Left ventricle myocardium inferior (tissue), 1 donor: Measurements from ENCODE around the gene MYBPC3. TPM values are rescaled to one million over a fixed set of nuclear protein-coding genes. Genes with fewer than 3 reads are reported as not detected.

ENCODE experiments used
- DNase-seq: peaks from one replicate; pipeline ENCODE4 v3.0.0-alpha.2; 2020
- H3K27ac ChIP-seq: fragments of 200-600 bp; replicated peaks from 2 replicates; pipeline ENCODE4 v1.8.0; 2021
- H3K27me3 ChIP-seq: fragments of 200-600 bp; 2 replicates; pipeline ENCODE4 v1.8.0; 2021; ENCODE audit warnings: low read depth
- H3K36me3 ChIP-seq: fragments of 200-600 bp; 2 replicates; pipeline ENCODE4 v1.8.0; 2021
- H3K4me1 ChIP-seq: fragments of 200-600 bp; 2 replicates; pipeline ENCODE4 v1.8.0; 2021
- H3K4me3 ChIP-seq: fragments of 200-600 bp; 2 replicates; pipeline ENCODE4 v1.8.0; 2021; ENCODE audit warnings: mild to moderate bottlenecking, moderate library complexity
- H3K9me3 ChIP-seq: fragments of 200-600 bp; replicated peaks from 2 replicates; pipeline ENCODE4 v1.8.0; 2021
- CTCF ChIP-seq: fragments of 200-600 bp; IDR thresholded peaks from 2 replicates; pipeline ENCODE4 v1.8.0; 2021; ENCODE audit warnings: antibody characterized with exemption, mild to moderate bottlenecking, borderline replicate concordance
- intact Hi-C: fragments of 100-400 bp; cut with micrococcal nuclease; formaldehyde crosslinking; loops from one replicate; pipeline ENCODE4 v1.11.0; 2022
- long read RNA-seq: library from polyadenylated mRNA; unstranded; transcript quantifications from one replicate; pipeline ENCODE4 v2.0.0, GENCODE V29; 2021
- total RNA-seq: library from RNA; stranded (reverse); fragmentation: NEBNext Ultra II Directional; extraction: Animal tissue kit (Norgen Biotek cat#: 25700); gene quantifications from one replicate; pipeline ENCODE4 v1.2.1, GENCODE V29; 2021
- donor health status: DM: no; HTN: yes; CAD: no; lungs with severe emphysema.

MYBPC3 gene
- 2,538 TPM for total RNA-seq
- long read RNA-seq, partial matches to known transcripts, result 2,257 of 6,980 reads
- long read RNA-seq, other reads (novel, unspliced or antisense), result 4,723 of 6,980 reads

- peak; percentile 66 for DNase-seq
Measured at GRCh38 chr11:47352556-47352955, at the start of gene MYBPC3. Gene MYBPC3, minus strand, starts transcription at chr11:47352702. Its CDS starts 55 bp downstream, at chr11:47352647.

GRCh38 chr11:47400768-47401279 is 48.3 kb upstream of the MYBPC3 start:
- no peak for TF ChIP-seq CTCF
- peak overlapping the region; percentile 67 for H3K4me3 ChIP-seq
- DNase-seq, result no peak

More at GRCh38 chr11:47352556-47352955, at the start of gene MYBPC3:
- intact Hi-C loops, result no loop called here
- no peak for TF ChIP-seq CTCF
- no peaks in the 10 kb centered on the region for H3K9me3 ChIP-seq
- H3K27ac ChIP-seq, result peak within 1 kb of the TSS; percentile 97
- H3K4me1 ChIP-seq, result peaks cover 37% of the 10 kb centered on the region
- H3K27me3 ChIP-seq, result no peaks in the 10 kb centered on the region
- H3K4me3 ChIP-seq, result peak within 1 kb of the TSS; percentile 77
- H3K36me3 ChIP-seq, result peaks cover 28% of the 10 kb centered on the region

GRCh38 chr11:47399860-47400767 is 47.6 kb upstream of the MYBPC3 start:
- peaks cover 22% of the 10 kb centered on the region for H3K4me1 ChIP-seq
- H3K4me3 ChIP-seq, result peak overlapping the region; percentile 67
- TF ChIP-seq CTCF, result no peak
- peak overlapping the region; percentile 95 for H3K27ac ChIP-seq
- intact Hi-C loops, result no loop called here
- no peaks in the 10 kb centered on the region for H3K9me3 ChIP-seq
- H3K27me3 ChIP-seq, result no peaks in the 10 kb centered on the region
- H3K36me3 ChIP-seq, result no peaks in the 10 kb centered on the region
- peak; percentile 48 for DNase-seq

More at GRCh38 chr11:47400768-47401279, 48.3 kb upstream of the MYBPC3 start:
- Histone ChIP-seq H3K36me3 (no peaks in the 10 kb centered on the region), H3K27me3 (no peaks in the 10 kb centered on the region), H3K27ac (peak overlapping the region; percentile 95), H3K4me1 (peaks cover 18% of the 10 kb centered on the region), H3K9me3 (no peaks in the 10 kb centered on the region)
- intact Hi-C loops, result no loop called here

DNA sequence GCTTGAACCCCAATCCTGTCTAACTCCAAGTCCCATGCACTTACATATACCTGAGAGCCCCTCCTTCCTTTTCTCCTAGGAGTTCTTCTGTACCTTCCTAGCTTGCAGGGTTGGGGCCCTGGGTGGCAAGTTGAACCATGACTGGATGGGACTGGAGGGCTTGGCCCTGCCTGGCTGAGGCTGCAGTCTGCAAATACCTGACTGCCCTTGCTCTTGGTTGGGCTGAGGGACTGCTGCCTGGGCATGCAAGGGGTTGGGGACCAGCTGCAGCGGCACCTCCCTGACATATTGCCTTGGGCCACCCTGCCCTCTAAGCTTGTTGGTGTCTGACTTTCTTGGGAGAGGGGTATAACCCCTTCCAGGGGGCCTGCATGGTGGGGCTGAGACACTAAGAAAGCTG is 46.0 kb upstream of the MYBPC3 start:
- Histone ChIP-seq H3K27ac (no peak overlapping the region), H3K27me3 (no peaks in the 10 kb centered on the region), H3K4me3 (no peak overlapping the region), H3K4me1 (peaks cover 38% of the 10 kb centered on the region), H3K9me3 (no peaks in the 10 kb centered on the region), H3K36me3 (no peaks in the 10 kb centered on the region)
- TF ChIP-seq CTCF, result no peak
- DNase-seq, result no peak
- intact Hi-C loops, result no loop called here

DNA sequence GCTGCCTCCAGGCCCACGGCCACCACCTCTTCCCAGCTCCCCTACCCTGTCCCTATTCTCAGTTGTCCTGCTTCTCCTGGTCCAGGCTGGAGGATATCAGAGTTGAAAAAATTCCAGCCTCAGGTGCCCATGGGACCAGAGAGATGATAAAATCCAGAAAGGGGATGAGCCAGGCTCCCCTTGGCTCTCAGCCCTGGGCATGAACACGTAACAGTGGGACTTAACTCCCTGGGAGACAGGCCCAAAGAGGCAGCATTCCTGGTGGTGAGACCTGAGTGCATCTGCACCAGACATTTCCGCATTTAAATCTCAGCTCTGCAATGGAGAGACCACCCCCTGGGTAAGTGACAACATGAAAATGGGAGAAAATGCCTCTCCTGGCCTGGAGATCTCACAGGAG is 45.5 kb upstream of the MYBPC3 start:
- H3K27me3 ChIP-seq, result no peaks in the 10 kb centered on the region
- H3K36me3 ChIP-seq, result no peaks in the 10 kb centered on the region
- no peaks in the 10 kb centered on the region for H3K9me3 ChIP-seq
- H3K4me3 ChIP-seq, result no peak overlapping the region
- no peak for TF ChIP-seq CTCF
- H3K27ac ChIP-seq, result no peak overlapping the region
- no peak for DNase-seq
- H3K4me1 ChIP-seq, result peaks cover 43% of the 10 kb centered on the region
- intact Hi-C loops, result no loop called here
